HG02852 (cell line): ENCODE results near the gene HPCAL1.
A peak's percentile ranks its signal among the peaks of the same experiment; 100 is the strongest.

Source experiments
- ATAC-seq: cut with Tn5 transposase; IDR thresholded peaks from one replicate; pipeline ENCODE4 v1.9.1; 2021; ENCODE audit warnings: mild to moderate bottlenecking, moderate library complexity; ENCODE audit not compliant: unreplicated experiment

HPCAL1 gene

DNA sequence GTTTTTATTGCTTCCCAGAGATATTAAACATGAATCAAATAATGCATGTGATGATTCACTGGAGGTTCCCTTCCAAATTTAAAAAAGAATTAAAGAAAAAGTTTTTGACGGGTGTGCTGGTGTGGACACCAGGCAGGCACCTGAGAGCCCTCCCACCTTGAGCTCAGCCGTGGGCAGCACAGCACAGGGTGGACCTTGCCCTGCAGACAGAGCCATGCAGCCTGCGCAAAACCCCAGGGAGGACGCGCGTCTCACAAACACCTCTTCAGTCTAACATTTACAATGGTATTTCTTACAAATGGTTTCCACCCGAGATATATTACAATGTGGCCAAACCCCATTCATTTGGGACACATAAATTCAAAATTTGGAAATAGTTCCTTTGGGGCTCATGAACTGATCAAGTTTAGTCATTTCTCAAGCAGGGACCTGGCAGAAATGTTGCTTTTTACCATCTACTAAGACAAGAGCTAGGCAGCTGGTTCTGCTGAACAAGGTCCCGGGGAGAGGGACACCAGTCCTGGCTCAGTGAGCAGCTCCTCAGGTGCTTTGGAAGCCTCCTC lies 100.0 kb downstream of the HPCAL1 start:
- ATAC-seq = no peak

DNA sequence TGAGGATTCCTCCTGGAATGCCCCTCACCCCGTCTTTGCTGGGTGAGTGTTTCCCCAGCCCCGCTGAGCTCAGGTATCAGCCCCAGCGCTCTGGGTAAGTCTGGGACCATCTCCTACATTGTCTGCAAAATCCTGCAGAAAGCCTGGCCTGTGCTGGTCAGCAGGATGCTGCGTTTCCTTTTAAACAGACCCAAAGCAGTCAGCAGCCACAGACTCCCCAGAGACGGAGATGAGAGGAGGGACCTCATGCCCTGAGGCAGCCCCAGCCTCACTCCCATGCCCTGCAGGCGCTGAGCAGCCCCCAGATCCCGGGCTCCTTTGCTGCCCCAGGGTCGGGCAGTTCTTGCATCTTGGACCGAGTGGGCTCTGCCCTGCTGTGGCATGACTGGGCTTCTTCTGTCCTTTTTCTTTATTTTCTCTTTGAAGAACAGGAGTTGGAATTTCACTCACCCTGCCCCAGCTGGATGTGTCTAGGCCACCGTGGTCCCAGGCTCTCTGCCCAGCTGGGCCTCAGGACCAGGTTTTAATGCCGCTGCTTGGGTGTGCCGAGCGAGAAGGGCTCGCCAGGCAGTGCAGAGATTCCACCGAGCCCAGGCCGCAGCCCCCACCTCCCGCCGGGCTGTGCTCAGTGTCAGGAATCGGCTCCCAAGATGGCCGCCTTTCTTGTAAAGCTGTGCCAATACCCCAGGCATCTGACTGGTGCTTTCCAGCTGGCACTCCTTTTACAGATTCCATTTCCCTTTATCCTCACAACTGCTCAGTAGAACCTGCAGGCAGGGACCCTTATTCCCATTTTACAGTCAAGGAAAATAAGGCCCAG lies 101.8 kb downstream of the HPCAL1 start:
- ATAC-seq = no peak

DNA sequence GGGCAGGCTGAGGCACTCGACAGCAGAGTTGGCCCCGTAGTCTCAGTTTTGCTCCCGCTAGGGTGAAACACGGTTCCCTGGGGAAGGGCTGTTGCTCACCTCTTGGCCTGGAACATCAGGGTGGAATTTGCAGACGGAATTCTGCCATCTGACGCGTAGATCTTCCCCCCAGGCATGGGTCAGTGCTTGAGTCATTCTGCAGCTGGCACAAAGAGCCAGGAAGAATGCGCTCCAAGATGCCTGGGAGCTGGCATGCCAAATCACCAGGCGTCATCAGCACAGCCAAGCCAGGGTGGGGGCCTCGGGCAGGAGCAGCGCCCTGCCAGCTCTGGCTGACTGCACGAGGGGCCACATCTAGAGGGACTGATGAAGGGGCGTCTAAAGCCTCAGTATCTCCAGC lies 102.7 kb downstream of the HPCAL1 start:
- ATAC-seq = no peak

DNA sequence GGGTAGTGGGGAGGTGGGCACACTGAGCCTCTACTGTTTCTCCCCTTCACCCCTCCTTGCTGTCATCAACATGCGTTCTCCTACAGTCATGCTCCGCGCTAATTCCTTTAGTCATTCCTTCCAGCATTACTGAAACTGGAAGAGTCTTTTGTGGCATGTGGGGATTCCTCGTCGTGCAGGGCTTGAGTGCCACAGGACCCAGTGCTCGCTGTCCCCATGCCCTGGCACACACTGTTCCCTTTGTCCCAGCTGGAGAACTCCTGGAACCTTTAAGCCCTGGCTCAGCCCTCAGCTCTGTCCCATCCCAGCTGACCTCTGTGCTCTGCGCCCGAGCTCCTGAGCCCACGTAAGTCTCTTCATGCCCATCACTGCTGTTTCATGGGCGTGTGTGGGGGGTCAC lies 103.3 kb downstream of the HPCAL1 start:
- ATAC-seq = no peak

DNA sequence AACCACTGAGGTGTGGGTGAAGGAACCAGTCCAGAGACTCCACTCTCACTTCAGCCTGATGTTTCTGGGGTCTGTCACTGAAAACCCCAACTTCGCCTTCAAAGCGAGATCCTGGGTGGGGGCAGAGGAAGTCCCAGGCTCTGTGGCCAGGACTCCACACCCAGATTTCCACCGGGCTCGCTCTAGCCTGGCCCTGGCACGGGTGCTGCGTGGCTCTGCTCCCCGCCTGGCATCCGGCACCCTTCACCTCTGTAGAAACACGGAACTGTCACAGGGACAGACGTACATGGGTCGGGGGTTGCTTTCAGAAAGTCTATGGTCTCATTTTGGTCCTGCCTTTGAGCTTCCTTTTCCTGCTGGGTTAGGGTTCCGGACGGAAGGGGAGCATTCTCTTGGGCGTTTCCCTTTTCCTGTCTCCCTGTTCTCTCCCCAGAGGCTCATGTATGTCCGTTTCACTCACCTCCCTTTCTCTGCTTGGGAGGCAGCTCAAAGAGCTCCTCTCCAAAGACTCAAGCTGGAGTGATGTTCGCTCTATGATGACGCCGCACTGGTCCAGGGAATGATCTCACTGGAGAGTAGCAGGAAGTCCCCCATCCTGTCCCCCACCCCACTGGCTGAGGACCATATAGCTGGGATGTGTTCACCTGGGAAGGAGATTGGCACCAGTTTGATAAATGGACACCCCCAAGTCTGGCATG lies 103.9 kb downstream of the HPCAL1 start:
- no peak for ATAC-seq

DNA sequence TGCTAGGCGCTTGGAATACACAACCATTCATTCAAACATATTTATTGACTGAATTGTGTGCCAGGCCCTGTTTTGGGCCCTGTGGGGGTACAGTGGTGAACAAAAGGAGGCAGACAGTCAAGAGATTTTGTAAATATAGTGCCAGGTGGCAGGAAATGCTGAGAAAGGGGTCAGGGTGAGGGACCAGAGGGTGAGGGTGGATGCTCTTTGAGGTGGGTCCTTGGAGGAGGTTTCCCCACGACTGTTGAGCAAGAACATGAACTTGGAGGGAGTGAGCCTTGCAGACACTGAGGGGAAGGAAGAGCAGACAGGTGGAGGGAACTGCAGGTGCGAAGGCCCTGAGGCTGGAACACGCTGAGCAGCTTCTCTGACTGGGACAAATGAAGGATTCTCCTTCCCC lies 104.7 kb downstream of the HPCAL1 start:
- no peak for ATAC-seq

DNA sequence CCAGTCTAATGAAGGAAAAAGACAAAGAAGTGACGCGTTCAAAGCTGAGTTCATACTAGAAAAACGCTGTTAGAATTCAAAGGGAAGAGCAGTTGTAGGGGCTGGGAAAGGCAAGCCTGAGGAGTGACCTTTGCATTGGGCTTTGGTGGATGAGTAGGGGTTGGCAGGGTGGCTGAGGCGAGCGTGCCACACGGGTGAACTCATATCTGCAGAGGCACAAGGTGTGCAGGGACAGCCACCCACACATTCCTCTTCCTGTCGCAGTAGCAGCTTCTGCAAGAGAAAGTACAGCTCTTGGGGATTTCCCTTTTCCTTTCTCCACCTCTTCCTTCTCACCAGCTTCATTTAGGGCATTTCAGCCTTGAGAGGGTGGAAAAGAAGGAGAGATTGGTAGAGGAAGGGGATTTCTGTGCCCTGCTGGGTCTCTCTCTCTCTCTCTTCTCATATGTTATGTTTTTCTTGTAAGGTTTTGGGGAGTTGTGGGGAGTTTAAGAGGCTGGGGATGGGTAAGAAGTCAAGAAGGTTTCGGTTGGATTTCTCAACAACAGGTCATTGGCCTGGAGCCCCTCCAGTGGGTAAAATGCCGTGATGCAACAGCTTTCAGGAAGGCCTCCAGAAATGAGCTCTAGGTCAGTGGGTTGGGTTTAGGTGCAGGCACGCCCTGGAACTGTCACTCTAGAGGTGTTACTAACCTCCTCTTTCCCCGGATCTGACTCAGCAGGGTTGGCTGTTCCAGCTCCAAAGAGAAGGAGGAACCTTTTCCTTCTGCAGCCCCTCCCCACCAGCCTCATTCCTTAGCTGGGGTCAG lies 105.3 kb downstream of the HPCAL1 start:
- ATAC-seq = peak; percentile 33

DNA sequence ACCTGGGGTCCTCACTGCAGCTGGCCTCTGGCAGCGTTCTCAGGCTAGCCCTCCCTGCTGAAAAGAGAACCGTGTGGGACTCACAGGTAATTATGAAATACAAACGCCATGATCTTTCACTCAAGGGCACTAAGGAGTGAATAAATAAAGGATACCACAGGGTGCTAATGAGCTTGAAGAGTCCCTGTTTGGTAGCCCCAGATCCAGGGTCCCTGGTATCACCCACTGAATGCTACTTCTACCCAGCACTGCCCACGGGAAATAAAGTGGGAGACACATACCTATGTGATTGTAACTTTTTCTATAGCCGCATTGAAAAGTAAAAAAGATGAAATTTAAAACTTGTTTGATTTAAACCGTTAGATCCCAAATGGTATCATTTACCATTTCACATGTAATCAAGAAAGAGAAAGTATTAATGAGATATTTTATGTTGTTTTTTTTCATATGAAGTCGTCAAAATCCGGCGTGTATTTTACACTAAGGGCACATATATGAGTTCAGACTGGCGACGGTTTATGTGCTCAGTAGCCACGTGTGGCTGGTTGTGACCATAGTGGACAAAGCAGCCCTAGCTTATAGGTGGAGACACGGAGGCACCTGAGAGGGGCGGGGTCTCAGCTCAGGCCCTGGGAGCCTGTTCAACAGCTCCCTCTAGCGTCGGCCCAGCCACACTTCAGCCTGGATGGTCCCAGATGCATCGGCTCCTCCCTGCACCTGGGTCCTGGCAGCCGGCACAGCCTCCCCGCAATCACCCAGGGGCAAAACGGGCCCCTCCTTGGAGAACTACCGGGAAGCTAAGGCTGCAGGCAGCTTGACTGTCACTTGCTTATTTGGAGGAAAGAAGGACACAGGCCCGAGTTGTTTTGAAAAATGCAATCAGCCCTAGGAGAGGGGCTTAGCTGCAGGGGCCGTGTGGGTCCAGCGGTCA lies 106.2 kb downstream of the HPCAL1 start:
- peak; percentile 58 for ATAC-seq

DNA sequence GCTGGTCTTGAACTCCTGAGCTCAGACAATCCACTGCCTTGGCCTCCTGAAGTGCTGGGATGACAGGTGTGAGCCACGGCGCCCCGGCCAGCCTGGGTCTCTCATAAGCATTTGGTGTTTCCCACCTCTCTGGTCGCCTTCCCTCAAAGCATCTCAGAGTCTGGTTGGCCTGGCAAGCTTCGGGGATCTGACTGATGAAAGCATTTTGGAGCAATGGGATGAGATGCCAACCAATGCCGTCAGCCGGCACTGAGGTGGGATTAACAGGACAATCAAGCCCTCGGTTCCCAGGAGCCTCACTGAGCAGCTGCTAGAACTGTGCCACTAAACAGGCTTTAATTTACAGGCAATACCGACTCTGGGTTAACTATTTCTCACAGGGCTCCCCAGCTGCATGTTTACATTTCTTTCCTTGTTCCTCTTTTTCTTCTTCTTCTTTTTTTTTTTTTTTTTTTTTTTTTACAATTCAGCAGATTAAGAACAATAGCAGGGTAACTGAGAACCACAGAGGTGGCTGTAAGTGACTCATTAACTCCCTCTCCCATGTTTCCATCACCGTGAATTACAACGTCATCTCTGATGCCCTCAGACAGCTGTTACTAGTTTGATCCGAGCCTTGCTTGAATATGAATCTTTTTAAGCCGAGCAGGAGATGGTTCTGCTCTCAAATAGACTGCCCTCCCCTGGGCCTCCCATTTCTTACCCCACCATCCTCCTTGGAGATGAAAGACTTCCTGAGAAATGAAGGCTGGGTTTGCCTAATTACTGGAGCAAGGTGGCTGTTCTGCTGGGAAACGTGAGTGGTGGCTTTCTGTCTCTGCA lies 107.5 kb downstream of the HPCAL1 start:
- peak; percentile 50 for ATAC-seq

DNA sequence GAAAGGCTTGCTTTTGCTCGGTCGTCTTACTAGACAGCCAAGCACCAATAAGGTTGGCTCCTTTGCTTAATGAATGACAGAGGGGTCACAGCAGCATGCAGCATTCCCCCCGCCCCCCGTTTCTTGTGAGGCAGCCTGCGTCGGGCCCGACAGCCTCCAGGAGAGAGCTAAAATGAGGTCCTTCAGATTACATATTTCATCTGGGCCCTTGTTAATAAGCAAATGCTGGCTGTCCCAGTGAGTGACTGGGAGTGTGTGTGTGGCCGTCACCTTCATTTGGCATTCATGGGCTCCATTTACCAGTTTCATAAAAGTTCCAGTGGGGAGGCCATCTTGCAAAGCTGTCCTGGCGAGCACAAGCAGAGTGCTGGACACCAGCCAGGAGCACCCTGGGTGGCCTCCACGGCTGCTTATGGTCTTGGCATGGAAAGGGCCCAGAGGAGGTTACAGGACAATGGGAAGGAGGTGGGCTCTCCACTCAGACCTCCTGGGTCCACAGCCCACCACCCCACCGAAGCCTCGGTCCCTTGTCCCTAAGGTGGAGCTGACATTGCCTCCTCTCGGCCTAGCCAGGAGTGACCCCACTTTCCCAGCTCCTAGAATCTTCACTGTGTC lies 108.2 kb downstream of the HPCAL1 start:
- ATAC-seq = no peak

DNA sequence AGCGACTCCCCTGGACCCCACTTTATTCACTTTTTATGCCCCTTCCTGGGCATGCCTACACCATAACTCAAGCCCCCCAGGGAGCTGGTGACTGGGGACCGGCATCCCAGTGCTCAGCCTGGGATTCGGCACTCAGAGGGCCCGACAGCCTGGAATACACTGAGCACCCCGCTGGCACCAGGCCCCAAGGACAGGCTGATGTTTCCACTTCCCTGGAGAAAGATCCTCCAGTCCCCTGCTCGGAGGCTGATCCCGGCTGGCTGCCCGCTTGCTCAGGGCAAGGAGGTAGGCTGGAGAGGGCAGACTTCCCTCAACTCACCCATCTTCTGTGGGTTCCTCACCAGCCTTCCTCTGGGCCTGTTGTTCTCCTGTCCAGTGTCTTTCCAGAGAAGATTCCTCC lies 108.9 kb downstream of the HPCAL1 start:
- ATAC-seq = no peak

DNA sequence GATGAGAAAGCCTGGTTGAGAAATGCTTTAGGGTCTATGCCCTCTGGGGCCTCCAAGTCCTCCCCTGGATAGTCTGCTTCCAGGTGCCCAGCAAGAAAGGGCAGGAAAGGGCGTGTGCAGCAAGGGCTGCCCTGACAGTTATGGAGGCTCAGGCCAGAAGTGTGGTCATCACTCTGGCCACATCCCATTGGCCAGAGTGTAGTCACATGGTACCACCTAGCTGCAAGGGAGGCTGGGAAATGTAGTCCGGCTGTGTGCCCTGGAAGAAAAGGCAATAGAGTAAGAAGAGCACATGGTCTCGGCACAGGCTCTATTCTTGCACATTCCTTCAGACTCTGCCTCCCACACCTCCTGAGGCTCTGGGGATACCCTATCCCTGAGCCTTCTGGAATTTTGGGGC lies 109.7 kb downstream of the HPCAL1 start:
- no peak for ATAC-seq

DNA sequence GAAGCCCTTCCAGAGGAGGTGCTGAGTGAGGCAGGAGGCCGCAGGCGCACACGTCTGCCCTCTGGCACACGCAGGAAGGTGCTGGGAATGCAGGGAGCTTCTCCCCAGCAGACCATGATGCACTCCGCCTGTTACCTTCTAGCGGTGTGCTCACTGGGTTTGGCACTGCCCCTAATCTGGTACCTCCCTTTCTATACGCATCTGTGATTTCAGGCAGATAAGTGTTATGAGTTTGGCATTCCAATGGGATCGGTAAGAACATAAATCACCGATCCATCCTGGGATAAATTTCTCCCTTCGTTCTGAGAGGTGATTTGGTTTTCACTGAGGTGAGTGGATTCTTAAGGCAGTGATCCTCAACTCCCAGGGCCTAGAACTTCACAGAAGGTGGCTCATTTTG lies 110.8 kb downstream of the HPCAL1 start:
- ATAC-seq = no peak

DNA sequence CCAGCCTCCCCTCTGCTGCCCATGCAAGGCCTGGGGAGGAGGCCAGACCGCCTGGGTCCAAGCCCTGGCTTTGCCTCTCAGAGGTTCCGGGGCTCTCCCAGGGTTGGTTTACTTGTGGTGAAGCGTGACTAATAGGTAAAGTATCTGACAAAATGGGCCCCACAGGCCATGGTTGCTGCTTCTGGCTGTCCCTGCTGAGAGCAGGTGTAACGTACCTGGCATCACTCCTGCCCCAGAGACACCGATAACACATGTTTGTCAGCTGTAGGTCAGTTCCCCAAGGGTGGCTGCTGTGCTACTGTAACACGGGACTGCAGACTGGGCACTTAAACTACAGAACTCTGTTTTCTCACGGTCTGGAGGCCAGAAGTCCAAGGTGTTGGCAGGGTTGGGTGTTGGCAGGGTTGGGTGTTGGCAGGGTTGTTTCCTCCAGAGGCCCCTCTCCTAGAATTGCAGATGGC lies 111.3 kb downstream of the HPCAL1 start:
- no peak for ATAC-seq

DNA sequence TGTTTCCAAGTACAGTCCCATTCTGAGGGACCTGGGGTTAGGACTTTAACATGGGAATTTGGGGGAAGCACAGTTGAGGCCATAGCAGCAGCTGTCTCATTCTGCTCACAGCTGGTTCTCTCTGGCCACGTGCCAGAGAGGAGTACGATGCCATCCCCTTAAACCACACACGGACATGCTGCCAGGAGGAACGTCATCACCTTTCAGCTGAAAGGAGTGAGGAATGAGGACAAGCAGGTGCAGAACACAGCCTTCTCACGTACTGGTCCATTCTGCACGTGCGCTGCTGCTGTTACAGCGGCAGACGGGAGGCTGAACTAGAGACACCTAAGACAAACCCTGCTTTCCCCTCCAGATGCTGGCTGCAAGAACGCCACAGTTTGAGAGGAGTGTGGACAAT lies 111.9 kb downstream of the HPCAL1 start:
- no peak for ATAC-seq

DNA sequence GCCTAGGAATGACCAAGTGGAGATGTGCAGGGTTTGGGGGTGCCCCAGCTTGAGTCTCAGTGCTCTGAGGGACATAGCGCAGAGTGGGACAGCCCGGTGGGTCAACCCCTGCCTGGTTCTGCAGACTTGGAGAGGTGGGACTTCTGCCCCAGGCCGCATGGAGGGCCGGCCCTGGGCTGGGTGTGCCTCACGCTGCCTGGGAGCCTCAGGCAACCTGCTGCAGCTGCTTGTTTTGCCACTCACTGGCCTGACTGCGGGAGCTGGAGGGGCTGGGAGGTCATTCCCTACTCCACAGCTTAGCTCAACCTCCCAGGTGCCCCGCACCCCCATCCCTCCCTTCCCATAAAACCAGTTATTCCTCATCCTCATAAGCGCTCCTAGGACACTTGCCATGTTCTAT lies 112.3 kb downstream of the HPCAL1 start:
- no peak for ATAC-seq

DNA sequence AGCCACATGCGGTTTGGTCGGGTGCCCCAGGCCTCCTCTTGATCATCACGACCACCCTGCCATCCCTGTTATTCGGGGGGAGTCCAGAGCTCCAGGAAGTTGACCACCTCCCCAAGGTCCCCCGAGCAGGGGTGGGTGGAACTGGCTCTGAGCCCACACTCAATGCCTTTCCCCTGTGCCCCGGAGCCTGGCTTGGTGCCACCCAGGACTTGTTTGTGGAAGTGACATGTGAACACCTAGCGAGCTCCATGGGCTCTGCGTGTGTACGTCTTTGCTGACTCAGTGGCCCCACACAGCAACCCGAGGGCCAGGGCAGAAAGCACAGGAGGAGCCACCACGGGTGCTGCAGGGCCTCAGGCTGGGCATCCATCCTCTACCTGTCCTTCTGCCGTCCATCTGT lies 112.9 kb downstream of the HPCAL1 start:
- ATAC-seq = no peak

DNA sequence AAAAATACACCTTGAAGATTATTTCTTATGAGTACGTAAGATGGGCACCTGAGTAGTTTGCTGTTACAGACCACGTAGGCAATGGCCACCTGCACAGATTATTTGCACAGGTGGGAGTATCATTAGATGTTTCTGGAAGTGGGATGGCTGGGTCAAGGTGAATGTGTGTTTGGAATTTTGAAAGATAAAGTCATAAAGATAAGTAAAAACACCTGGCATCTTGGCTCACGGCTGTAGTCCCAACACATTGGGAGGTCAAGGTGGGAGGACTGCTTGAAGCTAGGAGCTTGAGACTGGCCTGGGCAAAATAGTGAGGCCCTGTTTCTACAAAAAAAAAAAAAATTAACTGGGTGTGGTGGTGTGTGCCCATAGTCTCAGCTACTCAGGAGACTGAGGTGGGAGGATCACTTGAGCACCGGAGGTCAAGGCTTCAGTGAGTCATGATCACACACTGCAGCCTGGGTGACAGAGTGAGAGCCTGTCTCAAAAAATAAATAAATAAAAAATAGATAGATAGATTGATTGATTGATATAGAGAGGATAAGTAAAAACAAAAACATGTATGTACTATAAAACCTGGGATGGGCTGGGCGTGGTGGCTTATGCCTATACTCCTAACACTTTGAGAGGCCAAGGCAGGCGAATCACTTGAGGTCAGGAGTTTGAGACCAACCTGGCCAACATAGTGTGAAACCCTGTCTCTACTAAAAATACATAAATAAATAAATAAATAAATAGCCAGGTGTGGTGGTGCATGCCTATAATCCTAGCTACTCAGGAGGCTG lies 115.0 kb downstream of the HPCAL1 start:
- ATAC-seq = no peak
